ENCODE data around the gene GFOD1. TPM values are rescaled to one million over a fixed set of nuclear protein-coding genes. Genes with fewer than 3 reads are reported as not detected.

Gene GFOD1
- polyA plus RNA-seq, 4 donors: 1.1 to 2.0 (median 1.9) TPM

GRCh38 chr6:13367396-13367795, 120.0 kb downstream of the GFOD1 start:
- DNase-seq (ENCODE audit: low read depth in 4 of 4, low spot score in 2 of 4): no peak

- no peak for DNase-seq (ENCODE audit: low read depth in 4 of 4, low spot score in 2 of 4)
These were observed 122.1 kb downstream of the GFOD1 start for GRCh38 chr6:13365320-13365719.

- no peak for DNase-seq (ENCODE audit: low read depth in 4 of 4, low spot score in 2 of 4)
These were observed 122.6 kb downstream of the GFOD1 start for GRCh38 chr6:13364842-13365241.

DNA sequence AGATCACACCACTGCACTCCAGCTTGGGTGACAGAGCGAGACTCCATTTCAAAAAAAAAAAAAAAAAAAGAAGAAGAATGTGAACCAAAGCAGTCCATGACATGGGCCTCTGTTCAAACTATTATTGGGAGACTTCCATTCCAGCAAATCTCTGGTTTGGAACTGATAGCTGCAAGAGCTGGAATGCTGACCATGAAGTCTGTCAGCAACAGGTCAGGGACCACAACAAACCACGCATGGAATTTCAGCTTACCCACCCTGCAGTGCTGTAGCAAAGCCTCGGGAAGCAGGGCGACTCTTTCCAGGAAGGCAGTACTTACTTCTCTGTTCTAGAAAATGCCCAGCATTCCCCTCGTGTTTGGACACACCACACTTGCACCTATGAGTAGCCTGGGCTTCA, 125.0 kb downstream of the GFOD1 start:
- no peak for DNase-seq (ENCODE audit: low read depth in 4 of 4, low spot score in 2 of 4)

GRCh38 chr6:13360671-13361540, 126.5 kb downstream of the GFOD1 start:
- DNase-seq (ENCODE audit: low read depth in 4 of 4, low spot score in 2 of 4): no peak

GRCh38 chr6:13359287-13359686, 128.1 kb downstream of the GFOD1 start:
- no peak for DNase-seq (ENCODE audit: low read depth in 4 of 4, low spot score in 2 of 4)

DNA sequence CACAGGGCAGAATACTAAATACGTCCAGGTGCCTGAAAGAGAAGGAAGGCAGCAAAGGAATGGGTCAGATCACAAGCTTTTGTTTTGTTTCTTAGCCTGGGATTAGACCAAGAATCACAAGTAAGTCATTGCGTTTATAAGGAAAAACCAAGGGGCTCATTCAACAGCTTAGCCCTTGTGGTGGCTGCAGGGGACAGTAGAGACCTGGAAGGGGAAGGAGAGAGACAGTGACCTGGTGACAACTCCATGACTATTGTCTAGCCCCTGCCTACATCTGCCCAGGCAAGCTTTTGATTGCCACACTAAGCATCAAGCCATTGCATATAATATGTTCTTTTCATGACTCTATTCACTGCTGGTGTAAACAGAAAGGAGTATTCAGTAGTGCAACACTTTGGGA, 128.9 kb downstream of the GFOD1 start:
- no peak for DNase-seq (ENCODE audit: low read depth in 4 of 4, low spot score in 2 of 4)

DNA sequence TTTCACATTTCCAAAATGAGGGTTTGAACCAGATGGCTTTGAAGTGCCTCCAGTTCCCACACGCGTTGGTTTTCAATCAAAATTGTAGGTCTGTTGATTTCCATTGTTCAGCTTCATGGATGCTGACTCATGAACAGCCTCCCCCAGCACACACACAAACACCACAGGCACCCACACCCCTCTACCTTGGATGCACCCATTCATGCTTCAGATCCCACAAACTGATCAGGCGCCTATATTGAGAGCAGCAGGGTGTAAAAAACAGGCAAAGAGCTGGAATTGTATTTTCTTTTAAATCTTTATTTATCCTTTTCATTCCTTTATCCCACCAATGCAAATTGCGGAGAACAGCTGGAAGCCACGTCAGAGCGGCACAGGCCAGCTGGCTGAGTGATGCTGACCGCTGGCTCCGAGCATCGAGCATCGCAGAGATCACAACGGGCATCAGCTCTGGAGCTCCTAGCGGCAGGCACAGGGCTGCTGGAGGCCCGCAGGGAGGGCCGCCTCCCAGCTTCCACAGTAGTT, 129.8 kb downstream of the GFOD1 start:
- DNase-seq (ENCODE audit: low read depth in 4 of 4, low spot score in 2 of 4): no peak

DNA sequence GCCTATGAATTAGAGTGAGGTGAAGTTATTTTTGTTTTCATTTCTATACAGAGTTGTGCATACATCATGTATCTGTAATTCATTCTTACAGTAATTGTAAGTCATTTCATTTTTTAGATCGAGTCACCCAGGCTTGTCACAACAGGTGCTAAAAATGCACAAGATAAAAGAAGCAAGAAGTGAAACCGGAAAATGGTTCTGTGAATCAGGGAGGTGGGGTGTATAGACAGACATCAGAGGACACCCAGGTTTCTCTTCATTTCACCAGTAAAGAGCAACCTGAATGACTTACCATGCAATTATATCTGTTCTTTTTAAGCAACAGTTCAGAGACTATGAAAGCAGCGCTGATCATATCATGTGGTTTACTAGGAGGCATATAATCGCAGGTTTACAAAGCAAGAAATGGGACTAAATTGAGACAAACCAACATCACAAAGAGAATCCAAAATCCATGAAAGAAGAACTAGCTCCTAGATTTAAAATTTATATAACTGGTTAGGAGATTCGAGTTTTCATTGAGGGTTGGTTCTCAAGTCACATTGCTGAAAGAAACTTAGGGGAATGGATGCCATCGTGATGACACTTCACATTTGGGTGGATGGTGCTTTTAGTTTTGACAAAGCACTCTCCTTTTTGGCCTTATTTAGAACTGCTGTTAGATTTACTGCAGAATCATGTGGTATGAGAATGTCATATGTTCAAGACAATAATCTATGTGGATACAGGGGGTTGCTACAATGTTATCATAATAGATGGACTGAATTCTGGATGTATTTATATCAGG, 131.2 kb downstream of the GFOD1 start:
- DNase-seq (ENCODE audit: low read depth in 4 of 4, low spot score in 2 of 4): no peak

DNA sequence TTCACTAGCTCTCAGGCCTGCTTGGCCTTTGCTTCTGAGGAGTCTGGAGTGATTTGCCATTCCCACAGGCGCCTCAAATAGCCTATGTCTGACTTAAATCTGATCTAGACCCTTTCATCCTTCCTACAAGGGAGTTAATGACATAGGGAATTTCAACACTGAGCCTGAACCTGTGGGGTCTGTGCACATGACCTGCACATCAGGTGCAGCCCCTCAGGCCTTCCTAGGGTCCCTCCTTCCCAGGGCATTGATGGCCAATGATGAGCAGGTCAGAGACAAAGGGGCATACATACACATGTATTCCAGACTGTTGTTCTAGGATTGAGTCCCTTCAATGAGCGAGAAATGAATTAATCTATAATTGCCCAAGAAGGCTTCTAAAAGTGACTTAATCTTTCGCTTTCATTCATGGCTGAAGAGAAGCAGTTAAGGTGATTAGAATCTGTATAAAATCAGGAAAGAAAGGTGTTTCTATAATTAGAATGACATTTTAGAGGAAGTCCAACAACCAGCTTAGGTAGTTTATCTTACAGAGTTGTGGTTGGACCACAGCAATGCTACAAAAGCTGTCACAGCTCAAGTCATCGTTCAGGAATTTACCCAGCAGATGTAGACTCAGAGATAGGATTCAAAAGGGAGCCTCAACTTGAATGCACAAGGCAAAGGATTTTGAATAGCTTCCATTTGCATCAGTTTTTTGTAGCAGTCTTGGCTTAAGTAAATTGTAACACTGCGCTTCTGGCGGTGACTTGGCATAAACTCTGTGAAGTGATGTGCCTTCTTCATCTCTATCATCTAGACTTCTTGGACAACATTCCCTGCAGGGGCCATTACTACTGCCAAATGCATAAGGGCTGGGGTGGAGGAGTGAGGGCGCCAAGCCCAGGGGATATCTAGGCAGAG, 132.1 kb downstream of the GFOD1 start:
- no peak for DNase-seq (ENCODE audit: low read depth in 4 of 4, low spot score in 2 of 4)

GRCh38 chr6:13354331-13355042, 132.9 kb downstream of the GFOD1 start:
- DNase-seq (ENCODE audit: low read depth in 4 of 4, low spot score in 2 of 4): no peak

DNA sequence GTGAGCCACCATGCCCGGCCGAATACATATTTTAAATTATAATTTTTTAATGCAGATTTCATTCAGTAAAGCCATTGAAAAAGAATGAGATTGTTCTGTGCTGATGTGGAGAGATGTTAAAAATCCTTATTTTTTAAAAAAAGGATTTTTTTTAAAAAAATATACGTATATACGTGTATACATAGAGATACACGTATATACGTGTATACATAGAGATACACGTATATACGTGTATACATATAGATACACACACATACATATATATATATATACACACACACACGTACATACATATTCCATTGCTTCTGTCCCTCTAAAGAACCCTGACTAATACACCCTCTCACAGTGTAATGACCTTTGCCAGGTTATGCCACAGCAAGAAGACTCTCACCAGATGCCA, 135.2 kb downstream of the GFOD1 start:
- no peak for DNase-seq (ENCODE audit: low read depth in 4 of 4, low spot score in 2 of 4)

DNA sequence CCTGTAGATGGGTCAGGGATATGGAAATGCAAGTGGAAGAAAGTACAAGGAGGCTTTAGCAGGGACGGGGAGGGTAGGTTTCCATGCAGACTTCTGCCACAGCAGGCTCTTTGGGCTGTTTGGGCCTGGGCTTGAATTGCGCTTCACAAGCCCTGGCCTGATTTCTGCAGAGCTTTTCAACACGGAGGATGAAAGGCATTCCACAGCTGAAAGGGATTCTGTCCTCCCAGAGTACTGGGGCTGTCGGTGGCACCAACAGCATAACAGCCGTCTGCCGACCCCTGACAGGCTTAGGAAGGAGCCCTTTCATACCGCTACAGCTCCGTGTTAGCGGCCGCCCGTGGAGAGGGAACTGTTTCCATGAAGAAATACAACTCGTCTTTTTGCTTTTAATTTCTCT, 136.1 kb downstream of the GFOD1 start:
- no peak for DNase-seq (ENCODE audit: low read depth in 4 of 4, low spot score in 2 of 4)

- no peak for DNase-seq (ENCODE audit: low read depth in 4 of 4, low spot score in 2 of 4)
These were observed 137.4 kb downstream of the GFOD1 start for GRCh38 chr6:13349811-13350506.

DNA sequence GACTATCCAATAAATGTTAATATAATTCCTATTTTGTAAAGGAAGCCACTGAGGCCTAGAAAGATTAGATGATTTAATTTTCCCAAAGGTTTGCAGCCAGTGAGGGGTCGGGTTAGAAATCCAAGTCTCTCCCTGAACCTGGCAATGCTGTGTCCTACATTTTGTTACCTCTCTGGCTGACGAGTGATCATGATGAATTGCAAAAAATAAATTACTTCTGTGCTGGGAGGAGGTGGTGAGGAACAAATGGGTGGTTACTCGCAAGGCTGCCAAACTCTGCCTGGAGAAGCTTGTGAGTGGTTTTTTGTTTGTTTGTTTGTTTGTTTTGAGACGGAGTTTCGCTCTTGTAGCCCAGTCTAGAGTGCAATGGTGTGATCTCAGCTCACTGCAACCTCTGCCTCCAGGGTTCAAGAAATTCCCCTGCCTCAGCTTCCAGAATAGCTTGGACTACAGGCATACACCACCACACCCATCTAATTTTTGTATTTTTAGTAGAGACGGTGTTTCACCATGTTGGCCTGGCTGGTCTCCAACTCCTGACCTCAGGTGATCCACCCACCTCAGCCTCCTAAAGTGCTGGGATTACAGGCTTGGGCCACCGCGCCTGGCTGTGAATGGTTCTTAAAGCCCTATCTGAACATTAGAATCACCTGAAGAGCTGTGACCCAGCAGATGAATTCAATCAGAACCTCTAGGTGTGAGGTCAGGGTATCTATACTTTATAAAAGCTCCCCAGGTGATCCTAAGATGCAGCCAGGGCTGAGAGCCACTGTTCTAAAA, 138.9 kb downstream of the GFOD1 start:
- no peak for DNase-seq (ENCODE audit: low read depth in 4 of 4, low spot score in 2 of 4)

DNA sequence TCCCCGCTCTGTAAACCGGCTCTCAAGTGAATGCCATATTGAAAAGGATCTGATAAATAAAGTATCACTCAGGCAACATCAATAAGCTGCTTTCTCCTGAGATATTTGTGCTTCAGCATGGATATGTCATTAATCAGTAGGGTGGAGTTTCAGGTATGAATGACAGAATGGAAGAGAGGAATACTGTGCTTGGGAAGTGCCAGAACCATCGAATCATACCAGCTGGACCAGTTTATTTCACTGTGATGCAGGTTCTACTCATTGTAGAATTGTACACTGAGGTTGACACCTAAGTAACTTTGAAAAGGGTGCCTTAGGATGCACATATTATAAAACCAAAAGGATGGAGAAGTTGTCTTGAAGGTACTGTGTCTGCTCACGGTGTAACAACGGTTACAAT, 141.2 kb downstream of the GFOD1 start:
- no peak for DNase-seq (ENCODE audit: low read depth in 4 of 4, low spot score in 2 of 4)

DNA sequence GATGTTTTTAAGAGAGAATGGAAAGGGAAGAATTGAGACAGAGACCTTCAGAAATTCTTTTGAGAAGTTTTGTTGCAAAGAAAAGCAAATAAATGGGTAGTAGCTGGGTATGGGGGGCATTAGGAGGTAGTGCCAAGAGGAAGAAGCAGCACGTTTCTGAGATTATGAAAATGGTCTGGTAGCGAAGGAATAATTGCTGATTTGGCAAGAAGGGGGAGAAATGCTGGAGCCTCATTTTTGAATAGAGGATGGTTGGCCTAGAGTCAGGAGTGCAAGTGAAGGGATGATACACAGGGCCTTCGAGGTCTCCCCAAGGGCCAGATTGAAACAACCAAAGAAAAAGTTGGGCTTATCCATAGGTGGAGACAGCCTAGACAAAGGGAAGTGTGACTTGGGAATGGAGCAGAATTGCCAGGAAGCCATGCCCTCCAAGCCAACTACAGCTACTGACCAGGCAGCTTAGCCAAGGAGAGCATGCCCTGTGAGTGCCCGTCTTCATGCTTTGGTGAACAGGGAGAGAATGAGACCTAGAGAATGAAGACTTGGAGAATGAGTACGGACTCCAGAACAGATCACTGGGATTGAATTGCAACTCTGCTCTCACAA, 144.9 kb downstream of the GFOD1 start:
- no peak for DNase-seq (ENCODE audit: low read depth in 4 of 4, low spot score in 2 of 4)
